K562 (cell line): ENCODE data around the gene FAM227A.

Experiments
- EZH2 ChIP-seq: IDR thresholded peaks from 2 replicates; pipeline ENCODE4 v1.6.1; 2012; ENCODE audit warnings: low read depth, mild to moderate bottlenecking, inconsistent platforms, low read length, borderline replicate concordance
- PTRF ChIP-seq: fragments of 450-650 bp; IDR thresholded peaks from 2 replicates; pipeline ENCODE4 v1.6.1; 2016; ENCODE audit warnings: mild to moderate bottlenecking, missing genetic modification characterization, missing compliant biosample characterization
- RFX5 ChIP-seq: IDR thresholded peaks from 2 replicates; pipeline ENCODE4 v1.6.1; 2011; ENCODE audit warnings: low read depth, mild to moderate bottlenecking, improper control_type of control experiment, low read length
- SMAD4 ChIP-seq: fragments of 250-450 bp; sonication (Bioruptor Pico); conservative IDR thresholded peaks from 2 replicates; pipeline ENCODE4 v1.8.0; 2021; ENCODE audit warnings: inconsistent platforms, mild to moderate bottlenecking, moderate library complexity
- TF ChIP-seq, protein P1 (sequence below): sonication (generic); formaldehyde crosslinking; IDR thresholded peaks from 2 replicates; pipeline ENCODE4 v1.8.0; 2022; ENCODE audit warnings: mild to moderate bottlenecking, low read depth, missing genetic modification reagents

DNA sequence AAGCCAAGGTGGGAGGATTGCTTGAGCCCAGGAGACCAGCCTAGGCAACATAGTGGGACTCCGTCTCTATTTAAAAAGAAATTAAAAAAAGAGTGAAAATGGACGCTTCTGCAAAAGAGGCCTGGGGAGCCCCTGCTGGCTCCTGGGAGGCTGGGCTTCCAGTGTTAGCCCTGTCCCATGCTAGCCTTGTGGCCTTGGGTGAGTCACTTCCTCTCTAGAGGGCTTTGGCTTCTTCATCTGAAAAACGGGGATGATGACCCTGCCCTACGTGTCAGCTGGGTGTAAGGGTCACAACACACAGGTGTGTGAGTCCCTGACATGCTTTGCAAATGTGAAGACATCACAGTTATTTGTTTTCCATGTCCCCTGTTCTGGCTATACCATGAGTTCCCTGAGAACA lies 32.8 kb downstream of the FAM227A start:
- no peak for TF ChIP-seq EZH2
- no peak for TF ChIP-seq SMAD4 (CRISPR knock-in tag)
- TF ChIP-seq RFX5 = no peak
- TF ChIP-seq PTRF = no peak
- TF ChIP-seq, protein P1, sequence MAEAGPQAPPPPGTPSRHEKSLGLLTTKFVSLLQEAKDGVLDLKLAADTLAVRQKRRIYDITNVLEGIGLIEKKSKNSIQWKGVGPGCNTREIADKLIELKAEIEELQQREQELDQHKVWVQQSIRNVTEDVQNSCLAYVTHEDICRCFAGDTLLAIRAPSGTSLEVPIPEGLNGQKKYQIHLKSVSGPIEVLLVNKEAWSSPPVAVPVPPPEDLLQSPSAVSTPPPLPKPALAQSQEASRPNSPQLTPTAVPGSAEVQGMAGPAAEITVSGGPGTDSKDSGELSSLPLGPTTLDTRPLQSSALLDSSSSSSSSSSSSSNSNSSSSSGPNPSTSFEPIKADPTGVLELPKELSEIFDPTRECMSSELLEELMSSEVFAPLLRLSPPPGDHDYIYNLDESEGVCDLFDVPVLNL (CRISPR knock-in tag) = no peak
